ENCODE measurements around the gene ABCA5. TPM values are rescaled to one million over a fixed set of nuclear protein-coding genes. Genes with fewer than 3 reads are reported as not detected.

The ABCA5 gene
- total RNA-seq, 4 donors from 2014 or later: 48.9 to 211 (median 62.9) TPM

DNA sequence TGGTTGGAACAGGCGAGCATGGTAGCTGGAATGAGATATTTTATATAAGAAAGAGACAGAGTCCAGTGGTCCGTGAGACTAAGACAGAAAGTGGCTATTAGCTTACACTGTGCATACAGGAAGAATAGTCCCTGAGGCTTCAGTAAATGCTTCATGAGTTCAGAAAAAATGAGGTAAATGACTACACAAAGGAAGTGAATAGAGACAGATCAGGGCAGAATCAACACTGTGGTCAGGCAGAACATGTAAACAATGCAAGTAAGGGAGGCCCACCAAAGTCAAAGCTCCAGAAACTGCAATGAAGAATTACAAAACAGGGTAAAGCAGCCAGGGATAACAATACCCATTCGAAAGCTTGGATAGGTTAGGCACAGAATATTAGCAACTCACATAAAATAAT, 103.1 kb downstream of the ABCA5 start:
- WGBS: 86% methylated on average over 3 of the region's 3 CpGs
- H3K36me3 ChIP-seq: peaks cover 9% of the 10 kb centered on the region
- H3K27me3 ChIP-seq: no peaks in the 10 kb centered on the region
- DNase-seq (ENCODE audit: low spot score in 2 of 2): no peak
- H3K27ac ChIP-seq: no peak overlapping the region
- TF ChIP-seq EP300 (IDR thresholded peaks at IDR 0.05) (no peak), POLR2A (IDR thresholded peaks at IDR 0.05) (no peak), POLR2AphosphoS5 (IDR thresholded peaks at IDR 0.05) (no peak)
- TF ChIP-seq, protein P1, sequence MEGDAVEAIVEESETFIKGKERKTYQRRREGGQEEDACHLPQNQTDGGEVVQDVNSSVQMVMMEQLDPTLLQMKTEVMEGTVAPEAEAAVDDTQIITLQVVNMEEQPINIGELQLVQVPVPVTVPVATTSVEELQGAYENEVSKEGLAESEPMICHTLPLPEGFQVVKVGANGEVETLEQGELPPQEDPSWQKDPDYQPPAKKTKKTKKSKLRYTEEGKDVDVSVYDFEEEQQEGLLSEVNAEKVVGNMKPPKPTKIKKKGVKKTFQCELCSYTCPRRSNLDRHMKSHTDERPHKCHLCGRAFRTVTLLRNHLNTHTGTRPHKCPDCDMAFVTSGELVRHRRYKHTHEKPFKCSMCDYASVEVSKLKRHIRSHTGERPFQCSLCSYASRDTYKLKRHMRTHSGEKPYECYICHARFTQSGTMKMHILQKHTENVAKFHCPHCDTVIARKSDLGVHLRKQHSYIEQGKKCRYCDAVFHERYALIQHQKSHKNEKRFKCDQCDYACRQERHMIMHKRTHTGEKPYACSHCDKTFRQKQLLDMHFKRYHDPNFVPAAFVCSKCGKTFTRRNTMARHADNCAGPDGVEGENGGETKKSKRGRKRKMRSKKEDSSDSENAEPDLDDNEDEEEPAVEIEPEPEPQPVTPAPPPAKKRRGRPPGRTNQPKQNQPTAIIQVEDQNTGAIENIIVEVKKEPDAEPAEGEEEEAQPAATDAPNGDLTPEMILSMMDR (IDR thresholded peaks at IDR 0.05): no peak
- no peaks in the 10 kb centered on the region for H3K9me3 ChIP-seq
- H3K4me1 ChIP-seq: no peaks in the 10 kb centered on the region
- no peak overlapping the region for H3K4me3 ChIP-seq

- Histone ChIP-seq H3K4me1 (no peaks in the 10 kb centered on the region), H3K27me3 (no peaks in the 10 kb centered on the region), H3K27ac (no peak overlapping the region), H3K9me3 (no peaks in the 10 kb centered on the region), H3K36me3 (peaks cover 9% of the 10 kb centered on the region), H3K4me3 (no peak overlapping the region)
- DNase-seq (ENCODE audit: low spot score in 2 of 2): no peak
- TF ChIP-seq POLR2A (IDR thresholded peaks at IDR 0.05): no peak
- TF ChIP-seq EP300 (IDR thresholded peaks at IDR 0.05): no peak
- no peak for TF ChIP-seq POLR2AphosphoS5 (IDR thresholded peaks at IDR 0.05)
- TF ChIP-seq, protein P1 (IDR thresholded peaks at IDR 0.05): no peak
Observed at GRCh38 chr17:69222707-69223258, 104.2 kb downstream of the ABCA5 start.

GRCh38 chr17:69220098-69220497, 106.8 kb downstream of the ABCA5 start:
- TF ChIP-seq, protein P1 (IDR thresholded peaks at IDR 0.05): no peak
- TF ChIP-seq POLR2A (IDR thresholded peaks at IDR 0.05) (no peak), EP300 (IDR thresholded peaks at IDR 0.05) (no peak)
- DNase-seq (ENCODE audit: low spot score in 2 of 2): no peak
- Histone ChIP-seq H3K36me3 (peaks cover 9% of the 10 kb centered on the region), H3K9me3 (no peaks in the 10 kb centered on the region), H3K4me1 (no peaks in the 10 kb centered on the region), H3K4me3 (no peak overlapping the region), H3K27ac (no peak overlapping the region), H3K27me3 (no peaks in the 10 kb centered on the region)
- 93% methylated on average over 1 of the region's 1 CpG for WGBS

- no peak for DNase-seq (ENCODE audit: low spot score in 2 of 2)
Observed at GRCh38 chr17:69218986-69219385, 107.9 kb downstream of the ABCA5 start.

GRCh38 chr17:69213059-69213813, 113.7 kb downstream of the ABCA5 start:
- Histone ChIP-seq H3K27me3 (no peaks in the 10 kb centered on the region), H3K36me3 (peaks cover 4% of the 10 kb centered on the region), H3K27ac (no peak overlapping the region), H3K4me1 (no peaks in the 10 kb centered on the region), H3K4me3 (no peak overlapping the region), H3K9me3 (no peaks in the 10 kb centered on the region)
- no peak for DNase-seq (ENCODE audit: low spot score in 2 of 2)
- WGBS: 96% methylated on average over 5 of the region's 9 CpGs
- TF ChIP-seq EP300 (IDR thresholded peaks at IDR 0.05) (no peak), POLR2AphosphoS5 (IDR thresholded peaks at IDR 0.05) (no peak), POLR2A (IDR thresholded peaks at IDR 0.05) (no peak)
- TF ChIP-seq, protein P1 (IDR thresholded peaks at IDR 0.05): no peak

More at GRCh38 chr17:69218986-69219385, 107.9 kb downstream of the ABCA5 start:
- TF ChIP-seq POLR2AphosphoS5 (IDR thresholded peaks at IDR 0.05): no peak
- TF ChIP-seq, protein P1 (IDR thresholded peaks at IDR 0.05): no peak
- TF ChIP-seq POLR2A (IDR thresholded peaks at IDR 0.05): no peak
- TF ChIP-seq EP300 (IDR thresholded peaks at IDR 0.05): no peak
- H3K9me3 ChIP-seq: no peaks in the 10 kb centered on the region
- peaks cover 9% of the 10 kb centered on the region for H3K36me3 ChIP-seq
- WGBS: 84% methylated on average over 3 of the region's 3 CpGs
- no peak overlapping the region for H3K27ac ChIP-seq
- H3K4me1 ChIP-seq: no peaks in the 10 kb centered on the region
- H3K4me3 ChIP-seq: no peak overlapping the region
- H3K27me3 ChIP-seq: no peaks in the 10 kb centered on the region

Data from suprapubic skin (tissue), 4 donors.